Activated naive CD4-positive, alpha-beta T cell treated with anti-CD3 and anti-CD28 coated beads, Interleukin-2, amount 10 ng/mL, durations not matched to agents 7 days and 5 days (primary cell): ENCODE measurements around the gene UQCRC2.
"Not testable (repeated sequence)": the region's sequence is repeated elsewhere in the genome, so short reads cannot be mapped to it uniquely, and the experiment has no call there.

Experiments used
- CTCF ChIA-PET: fragments of 350-600 bp; sonication (Branson Sonifier 250); formaldehyde crosslinking; loops from one replicate; lab custom pipeline; 2021; ENCODE audit warnings: antibody characterized with exemption; lab: Charles Lee
- DNase-seq: peaks from one replicate; pipeline ENCODE4 v3.0.0-alpha.2; 2020
- H3K27ac Mint-ChIP-seq: one replicate; pipeline ENCODE4 v1.8.0; 2021; ENCODE audit warnings: mild to moderate bottlenecking, moderate library complexity, mixed read lengths
- H3K27me3 Mint-ChIP-seq: one replicate; pipeline ENCODE4 v1.8.0; 2021; ENCODE audit warnings: mild to moderate bottlenecking, mixed read lengths
- H3K36me3 Mint-ChIP-seq: one replicate; pipeline ENCODE4 v1.8.0; 2021; ENCODE audit warnings: mixed read lengths
- H3K4me1 Mint-ChIP-seq: one replicate; pipeline ENCODE4 v1.8.0; 2021; ENCODE audit warnings: mixed read lengths
- H3K4me3 Mint-ChIP-seq: one replicate; pipeline ENCODE4 v1.8.0; 2021; ENCODE audit warnings: mild to moderate bottlenecking, moderate library complexity, mixed read lengths
- H3K9me3 Mint-ChIP-seq: one replicate; pipeline ENCODE4 v1.8.0; 2021; ENCODE audit warnings: mixed read lengths

UQCRC2 gene

DNA sequence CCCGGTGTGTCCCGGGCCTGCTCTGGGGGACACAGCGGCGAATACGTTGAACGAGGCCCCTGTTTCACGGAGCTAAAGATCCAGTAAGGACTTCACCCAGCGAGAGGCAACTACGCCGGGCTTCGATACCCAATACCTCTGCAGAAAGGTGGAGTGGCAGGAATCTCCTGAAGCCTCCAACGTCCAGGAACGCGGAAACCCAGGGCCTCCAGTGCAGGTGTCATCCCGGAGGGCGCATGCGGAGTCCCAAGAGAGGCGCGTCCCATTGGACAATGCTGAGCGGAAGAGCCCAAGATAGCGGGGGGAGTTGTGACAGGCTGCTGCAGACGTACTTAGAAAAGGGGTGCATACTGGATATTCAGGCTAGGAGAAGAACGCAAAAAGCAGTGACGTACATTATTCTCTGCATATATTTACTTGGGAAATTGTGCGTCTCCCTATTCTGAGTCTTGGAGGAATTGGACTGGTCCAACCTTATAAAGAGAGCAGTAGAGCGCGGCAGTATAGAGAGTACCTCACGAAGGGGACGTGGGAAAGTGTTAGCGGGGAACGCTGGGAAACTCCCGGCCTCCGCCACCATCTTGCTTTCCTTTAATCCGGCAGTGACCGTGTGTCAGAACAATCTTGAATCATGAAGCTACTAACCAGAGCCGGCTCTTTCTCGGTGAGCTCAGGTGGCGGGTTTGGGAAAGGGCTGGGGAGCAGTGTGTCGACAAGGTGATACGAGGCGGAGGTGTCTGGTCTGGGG is at the start of gene UQCRC2:
UQCRC2 (plus strand) TSS at position 569 of the 748 bp plus-strand sequence; CDS start at position 632, 63 bp downstream.
- H3K27ac Mint-ChIP-seq: peak within 1 kb of the TSS; percentile 97
- H3K4me1 Mint-ChIP-seq: peaks cover 67% of the 10 kb centered on the region
- no peaks in the 10 kb centered on the region for H3K27me3 Mint-ChIP-seq
- H3K4me3 Mint-ChIP-seq: peak within 1 kb of the TSS; percentile 99
- H3K9me3 Mint-ChIP-seq: no peaks in the 10 kb centered on the region
- peaks cover 25% of the 10 kb centered on the region for H3K36me3 Mint-ChIP-seq
- peak; percentile 91 for DNase-seq
- CTCF ChIA-PET: interaction anchor here (1.1 to 2.3 kb wide), 3 partner anchors 124 to 236 kb away, joined by 3 to 15 read pairs (median 4); no protein-coding TSS in a partner anchor

DNA sequence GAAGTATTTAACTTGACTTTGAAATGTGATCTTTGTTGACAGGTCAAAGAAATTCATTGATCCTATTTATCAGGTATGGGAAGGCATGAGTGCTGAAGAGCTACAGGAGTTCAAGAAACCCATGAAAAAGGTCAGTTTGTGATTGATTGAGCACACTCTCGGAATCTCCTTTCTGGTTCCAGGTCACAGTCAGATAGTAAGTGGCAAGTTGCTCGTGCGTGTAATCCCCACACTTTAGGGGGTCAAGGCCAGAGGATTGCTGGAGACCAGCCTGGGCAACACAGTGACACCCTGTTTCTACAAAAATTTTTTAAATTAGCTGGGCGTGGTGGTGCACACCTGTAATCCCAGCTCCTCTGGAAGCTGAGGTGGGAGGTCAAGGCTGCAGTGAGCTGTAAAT is 20.5 kb upstream of the UQCRC2 start:
- H3K4me1 Mint-ChIP-seq: peaks cover 17% of the 10 kb centered on the region
- CTCF ChIA-PET, H3K27ac Mint-ChIP-seq, H3K4me3 Mint-ChIP-seq, H3K9me3 Mint-ChIP-seq, H3K27me3 Mint-ChIP-seq, DNase-seq, H3K36me3 Mint-ChIP-seq: not testable (repeated sequence)

- H3K27ac Mint-ChIP-seq, H3K9me3 Mint-ChIP-seq, H3K4me3 Mint-ChIP-seq, CTCF ChIA-PET, H3K36me3 Mint-ChIP-seq, H3K27me3 Mint-ChIP-seq, DNase-seq: not testable (repeated sequence)
- peaks cover 17% of the 10 kb centered on the region for H3K4me1 Mint-ChIP-seq
These were observed 19.8 kb upstream of the UQCRC2 start for GRCh38 chr16:21933316-21933715.

DNA sequence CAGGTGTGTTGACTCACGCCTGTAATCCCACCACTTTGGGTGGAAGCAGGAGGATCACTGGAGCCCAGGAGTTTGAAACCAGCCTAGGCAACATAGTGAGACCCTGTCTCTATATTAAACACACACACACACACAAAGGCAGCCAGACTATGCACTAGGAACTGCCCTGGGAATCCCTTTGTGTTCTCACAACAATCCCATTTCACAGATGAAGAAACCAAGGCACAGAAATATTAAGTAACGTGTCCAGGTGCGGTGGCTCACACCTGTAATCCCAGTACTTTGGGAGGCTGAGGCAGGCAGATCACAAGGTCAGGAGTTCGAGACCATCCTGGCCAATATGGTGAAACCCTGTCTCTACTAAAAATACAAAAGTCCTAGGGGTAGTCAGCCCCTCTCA is 19.4 kb upstream of the UQCRC2 start:
- CTCF ChIA-PET: interaction anchor here (1.3 kb wide), 1 partner anchor 17 kb away, joined by 3 read pairs; no protein-coding TSS in a partner anchor
- not testable (repeated sequence) for H3K9me3 Mint-ChIP-seq, H3K36me3 Mint-ChIP-seq, H3K4me3 Mint-ChIP-seq, DNase-seq, H3K27me3 Mint-ChIP-seq, H3K27ac Mint-ChIP-seq
- peaks cover 17% of the 10 kb centered on the region for H3K4me1 Mint-ChIP-seq

- DNase-seq, CTCF ChIA-PET, H3K4me3 Mint-ChIP-seq, H3K36me3 Mint-ChIP-seq, H3K9me3 Mint-ChIP-seq, H3K27me3 Mint-ChIP-seq, H3K27ac Mint-ChIP-seq: not testable (repeated sequence)
- H3K4me1 Mint-ChIP-seq: peaks cover 17% of the 10 kb centered on the region
These were observed 16.9 kb upstream of the UQCRC2 start for GRCh38 chr16:21936216-21936615.

GRCh38 chr16:21937336-21937829 is 15.8 kb upstream of the UQCRC2 start:
- DNase-seq: no peak
- no peaks in the 10 kb centered on the region for H3K36me3 Mint-ChIP-seq
- no peak overlapping the region for H3K4me3 Mint-ChIP-seq
- peaks cover 17% of the 10 kb centered on the region for H3K4me1 Mint-ChIP-seq
- CTCF ChIA-PET: no interaction called here
- no peak overlapping the region for H3K27ac Mint-ChIP-seq
- H3K27me3 Mint-ChIP-seq: no peaks in the 10 kb centered on the region
- no peaks in the 10 kb centered on the region for H3K9me3 Mint-ChIP-seq

DNA sequence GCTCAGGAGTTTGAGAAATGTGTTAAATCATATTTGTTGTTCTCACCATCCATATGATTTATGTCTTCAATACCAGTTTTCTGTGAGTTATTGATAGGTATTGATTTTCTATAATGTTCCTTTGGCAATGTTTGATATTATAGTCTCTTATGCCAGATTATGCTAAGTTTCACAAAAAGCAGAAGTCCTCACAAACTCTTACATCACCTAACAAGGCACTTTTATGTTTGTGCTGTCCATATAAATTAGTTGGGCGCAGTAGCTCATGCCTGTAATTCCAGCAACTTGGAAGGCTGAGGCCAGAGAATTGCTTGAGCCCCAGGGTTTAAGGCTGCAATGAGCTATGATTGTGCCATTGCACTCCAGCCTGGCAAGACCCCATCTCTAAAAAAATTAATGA is 12.6 kb upstream of the UQCRC2 start:
- no peak overlapping the region for H3K27ac Mint-ChIP-seq
- CTCF ChIA-PET: interaction anchor here (3.2 kb wide), 1 partner anchor 10 kb away, joined by 13 read pairs; no protein-coding TSS in a partner anchor
- H3K4me1 Mint-ChIP-seq: peaks cover 8% of the 10 kb centered on the region
- H3K9me3 Mint-ChIP-seq: no peaks in the 10 kb centered on the region
- no peak for DNase-seq
- no peaks in the 10 kb centered on the region for H3K27me3 Mint-ChIP-seq
- H3K4me3 Mint-ChIP-seq: no peak overlapping the region
- H3K36me3 Mint-ChIP-seq: no peaks in the 10 kb centered on the region

DNA sequence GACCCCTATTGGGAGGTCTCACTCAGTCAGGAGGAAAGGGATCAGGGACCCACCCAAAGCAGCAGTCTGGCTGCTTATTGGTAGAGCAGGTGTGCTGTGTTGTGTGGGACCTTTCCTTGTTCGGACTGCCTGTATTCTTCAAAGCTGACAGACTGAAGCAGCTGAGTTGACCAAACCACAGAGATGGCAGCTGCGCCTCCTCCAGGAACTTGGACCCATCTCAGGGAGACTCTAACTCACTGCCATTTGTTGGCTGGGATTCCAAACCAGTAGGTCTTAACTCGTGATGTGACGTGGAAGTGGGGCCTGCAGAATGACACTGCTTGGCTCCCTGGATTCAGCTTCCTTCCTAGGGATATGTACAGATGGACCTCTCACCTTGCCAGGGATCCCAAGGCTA is 9.6 kb upstream of the UQCRC2 start:
- Mint-ChIP-seq H3K27me3 (no peaks in the 10 kb centered on the region), H3K4me3 (no peak overlapping the region), H3K36me3 (peaks cover 2% of the 10 kb centered on the region), H3K4me1 (peaks cover 10% of the 10 kb centered on the region), H3K27ac (no peak overlapping the region), H3K9me3 (no peaks in the 10 kb centered on the region)
- DNase-seq: no peak
- CTCF ChIA-PET: interaction anchor here (1.7 kb wide), 1 partner anchor 134 kb away, joined by 5 read pairs; no protein-coding TSS in a partner anchor

DNA sequence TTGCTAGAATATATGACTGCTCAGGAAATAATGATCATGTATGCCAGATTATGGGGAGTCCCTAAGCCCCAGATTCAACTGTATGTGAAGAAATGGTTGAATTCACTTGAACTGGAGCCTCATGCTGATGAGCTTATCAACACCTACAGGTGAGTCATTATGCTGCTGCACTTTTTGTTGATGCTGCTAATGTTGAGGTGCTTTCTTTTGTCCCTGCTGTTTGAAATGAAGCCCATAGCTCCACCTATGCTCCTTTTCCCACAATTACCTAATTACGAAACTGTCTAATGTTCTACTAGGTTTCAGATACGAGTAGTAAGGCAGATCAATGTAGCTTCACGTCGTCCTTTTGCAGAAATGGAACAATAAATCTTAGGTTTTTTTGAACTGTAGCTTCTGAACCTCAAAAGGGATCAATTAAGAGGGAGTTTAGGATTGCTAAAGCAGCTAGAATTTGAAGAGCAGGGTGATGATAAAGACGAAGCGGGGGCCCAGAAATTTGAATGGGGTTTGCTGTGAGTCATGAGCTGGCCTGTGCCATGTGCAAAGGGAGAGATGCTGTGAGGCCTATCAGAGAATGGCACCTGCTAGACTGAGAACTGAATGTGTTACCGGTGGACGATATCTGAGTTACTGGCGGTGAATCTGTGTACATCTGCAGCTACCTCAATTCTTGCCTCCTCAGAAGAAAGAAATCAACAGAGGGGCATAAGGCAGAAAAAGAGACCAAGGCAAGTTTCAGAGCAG is 6.1 kb upstream of the UQCRC2 start:
- Mint-ChIP-seq H3K27ac (no peak overlapping the region), H3K36me3 (peaks cover 8% of the 10 kb centered on the region), H3K4me3 (no peak overlapping the region), H3K27me3 (no peaks in the 10 kb centered on the region), H3K9me3 (no peaks in the 10 kb centered on the region), H3K4me1 (peaks cover 35% of the 10 kb centered on the region)
- CTCF ChIA-PET: interaction anchor here (1.1 to 1.3 kb wide), 2 partner anchors 13 to 131 kb away, joined by 3 to 6 read pairs; no protein-coding TSS in a partner anchor
- DNase-seq: no peak

DNA sequence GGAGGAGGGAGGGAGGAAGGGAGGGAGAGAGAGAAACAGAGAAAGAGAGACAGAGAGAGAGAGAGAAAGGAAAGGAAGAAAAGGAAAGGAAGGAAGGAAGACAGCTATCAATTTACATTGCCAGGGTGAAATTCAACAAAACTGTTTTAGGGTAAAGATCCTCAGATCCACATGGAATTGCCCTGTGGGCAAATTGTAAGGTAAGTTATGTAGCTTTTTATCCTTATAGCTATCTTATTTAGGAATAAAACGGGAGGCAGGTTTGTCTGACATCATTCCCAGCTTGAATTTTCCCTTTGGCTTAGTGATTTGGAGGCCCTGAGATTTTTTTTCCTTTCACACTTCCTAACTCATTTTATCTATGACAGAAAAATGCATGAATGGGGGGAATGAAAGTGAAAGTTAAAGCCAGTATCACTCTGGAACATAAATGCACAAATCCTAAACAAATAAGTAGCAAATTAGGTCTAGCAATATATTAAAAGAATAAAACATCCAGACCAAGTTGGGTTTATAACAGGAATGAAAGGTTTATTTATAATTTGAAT is 3.4 kb upstream of the UQCRC2 start:
- Mint-ChIP-seq H3K27me3 (no peaks in the 10 kb centered on the region), H3K27ac (no peak overlapping the region), H3K36me3 (peaks cover 14% of the 10 kb centered on the region), H3K4me1 (peaks cover 52% of the 10 kb centered on the region), H3K4me3 (no peak overlapping the region), H3K9me3 (no peaks in the 10 kb centered on the region)
- CTCF ChIA-PET: interaction anchor here (0.9 to 1.0 kb wide), 2 partner anchors 12 to 239 kb away, joined by 3 to 4 read pairs; no protein-coding TSS in a partner anchor
- DNase-seq: no peak

GRCh38 chr16:21950782-21951521 is 2.2 kb upstream of the UQCRC2 start:
- Mint-ChIP-seq H3K27me3 (no peaks in the 10 kb centered on the region), H3K9me3 (no peaks in the 10 kb centered on the region), H3K4me1 (peaks cover 61% of the 10 kb centered on the region), H3K4me3 (peak overlapping the region; percentile 55), H3K36me3 (peaks cover 19% of the 10 kb centered on the region), H3K27ac (peak overlapping the region; percentile 62)
- peak; percentile 38 for DNase-seq
- CTCF ChIA-PET: interaction anchor here (0.7 to 1.2 kb wide), 7 partner anchors 9 to 237 kb away, joined by 3 to 17 read pairs (median 5); no protein-coding TSS in a partner anchor

GRCh38 chr16:21952040-21952792 is 945 bp upstream of the UQCRC2 start:
- H3K27ac Mint-ChIP-seq: peak overlapping the region; percentile 97
- no peaks in the 10 kb centered on the region for H3K9me3 Mint-ChIP-seq

DNA sequence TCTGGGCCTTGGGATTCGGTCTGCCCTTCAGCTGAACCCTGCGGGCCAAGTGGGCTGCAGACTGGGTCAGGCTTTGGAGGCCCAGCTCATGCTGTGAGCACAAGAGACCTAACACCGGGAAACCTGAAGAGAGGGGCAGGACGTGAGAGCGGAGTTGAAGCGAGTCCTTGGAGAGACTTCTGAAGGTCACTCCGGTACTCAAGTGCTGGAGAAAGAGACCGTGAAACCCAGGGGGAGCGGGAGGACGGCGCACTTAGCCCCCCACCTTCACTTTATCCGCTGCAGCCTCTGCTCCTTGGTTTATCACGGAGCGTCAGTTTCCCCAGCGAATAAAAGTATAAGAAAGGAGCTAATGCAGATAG is 361 bp downstream of the UQCRC2 start:
- peak overlapping the region; percentile 97 for H3K27ac Mint-ChIP-seq
- no peaks in the 10 kb centered on the region for H3K27me3 Mint-ChIP-seq
- peak overlapping the region; percentile 99 for H3K4me3 Mint-ChIP-seq
- peaks cover 63% of the 10 kb centered on the region for H3K4me1 Mint-ChIP-seq
- DNase-seq: no peak
- no peaks in the 10 kb centered on the region for H3K9me3 Mint-ChIP-seq
- H3K36me3 Mint-ChIP-seq: peaks cover 27% of the 10 kb centered on the region
- CTCF ChIA-PET: interaction anchor here (1.1 to 2.3 kb wide), 2 partner anchors 124 to 235 kb away, joined by 3 to 15 read pairs; no protein-coding TSS in a partner anchor

More at GRCh38 chr16:21952040-21952792, 945 bp upstream of the UQCRC2 start:
- CTCF ChIA-PET: interaction anchor here (1.1 to 2.3 kb wide), 2 partner anchors 125 to 236 kb away, joined by 4 to 15 read pairs; no protein-coding TSS in a partner anchor
- peak; percentile 85 for DNase-seq
- Mint-ChIP-seq H3K36me3 (peaks cover 18% of the 10 kb centered on the region), H3K4me1 (peaks cover 63% of the 10 kb centered on the region), H3K4me3 (peak overlapping the region; percentile 99), H3K27me3 (no peaks in the 10 kb centered on the region)
